MM.1S (cell line): ENCODE data around the gene ABTB2.

Experiments used
- DNase-seq: peaks from one replicate; pipeline ENCODE4 v3.0.0-alpha.2; 2015
- H2AFZ ChIP-seq: fragments of 300-600 bp; sonication (generic); 2 replicates; pipeline ENCODE4 v1.6.0; 2016; ENCODE audit warnings: antibody characterized with exemption, low read length
- H3F3A ChIP-seq: fragments of 300-600 bp; sonication (generic); 2 replicates; pipeline ENCODE4 v1.6.1; 2016; ENCODE audit warnings: mild to moderate bottlenecking, antibody characterized with exemption, low read length, moderate library complexity, mixed read lengths; ENCODE audit not compliant: insufficient read depth
- H3K27ac ChIP-seq: fragments of 300-600 bp; sonication (generic); 2 replicates; pipeline ENCODE4 v1.5.1; 2016; ENCODE audit warnings: mild to moderate bottlenecking, low read length
- H3K27me3 ChIP-seq: fragments of 300-600 bp; sonication (generic); replicated peaks from 2 replicates; pipeline ENCODE4 v1.6.0; 2016; ENCODE audit warnings: low read length; ENCODE audit not compliant: insufficient read depth
- H3K36me3 ChIP-seq: fragments of 300-600 bp; sonication (generic); replicated peaks from 2 replicates; pipeline ENCODE4 v1.6.1; 2016; ENCODE audit warnings: mild to moderate bottlenecking, low read length, mixed read lengths; ENCODE audit not compliant: insufficient read depth
- H3K4me1 ChIP-seq: fragments of 300-600 bp; sonication (generic); 2 replicates; pipeline ENCODE4 v1.6.1; 2016; ENCODE audit warnings: low read length, mixed read lengths
- H3K4me2 ChIP-seq: fragments of 300-600 bp; sonication (generic); 2 replicates; pipeline ENCODE4 v1.6.0; 2016; ENCODE audit warnings: low read depth, low read length
- H3K4me3 ChIP-seq: fragments of 300-600 bp; sonication (generic); 2 replicates; pipeline ENCODE4 v1.5.1; 2016; ENCODE audit warnings: low read length, mixed read lengths
- H3K79me2 ChIP-seq: fragments of 300-600 bp; sonication (generic); 2 replicates; pipeline ENCODE4 v1.6.1; 2016; ENCODE audit warnings: mixed run types, low read length, mixed read lengths
- H3K9ac ChIP-seq: fragments of 300-600 bp; sonication (generic); 2 replicates; pipeline ENCODE4 v1.6.1; 2016; ENCODE audit warnings: low read length, mixed read lengths
- H3K9me2 ChIP-seq: fragments of 300-600 bp; sonication (generic); replicated peaks from 2 replicates; pipeline ENCODE4 v1.6.1; 2016; ENCODE audit warnings: mild to moderate bottlenecking, low read length, mixed read lengths; ENCODE audit not compliant: insufficient read depth
- H3K9me3 ChIP-seq: fragments of 300-600 bp; sonication (generic); replicated peaks from 2 replicates; pipeline ENCODE4 v1.6.1; 2016; ENCODE audit warnings: mild to moderate bottlenecking, low read length, mixed read lengths; ENCODE audit not compliant: insufficient read depth
- H4K20me1 ChIP-seq: fragments of 300-600 bp; sonication (generic); 2 replicates; pipeline ENCODE4 v1.6.1; 2016; ENCODE audit warnings: mild to moderate bottlenecking, low read length, moderate library complexity, mixed read lengths; ENCODE audit not compliant: insufficient read depth
- EZH2 ChIP-seq: fragments of 300-600 bp; sonication (generic); optimal IDR thresholded peaks from 2 replicates; pipeline ENCODE3; 2017; ENCODE audit warnings: low read depth, mild to moderate bottlenecking, antibody characterized with exemption, low read length, mixed read lengths
- EZH2phosphoT487 ChIP-seq: fragments of 300-600 bp; sonication (generic); IDR thresholded peaks from 2 replicates; pipeline ENCODE4 v1.6.1; 2018; ENCODE audit warnings: antibody characterized with exemption, low read length
- TF ChIP-seq, protein P1 (sequence below): fragments of 300-600 bp; sonication (generic); IDR thresholded peaks from 2 replicates; pipeline ENCODE4 v1.5.1; 2016; ENCODE audit warnings: antibody characterized with exemption, low read length, mixed read lengths

The ABTB2 gene

DNA sequence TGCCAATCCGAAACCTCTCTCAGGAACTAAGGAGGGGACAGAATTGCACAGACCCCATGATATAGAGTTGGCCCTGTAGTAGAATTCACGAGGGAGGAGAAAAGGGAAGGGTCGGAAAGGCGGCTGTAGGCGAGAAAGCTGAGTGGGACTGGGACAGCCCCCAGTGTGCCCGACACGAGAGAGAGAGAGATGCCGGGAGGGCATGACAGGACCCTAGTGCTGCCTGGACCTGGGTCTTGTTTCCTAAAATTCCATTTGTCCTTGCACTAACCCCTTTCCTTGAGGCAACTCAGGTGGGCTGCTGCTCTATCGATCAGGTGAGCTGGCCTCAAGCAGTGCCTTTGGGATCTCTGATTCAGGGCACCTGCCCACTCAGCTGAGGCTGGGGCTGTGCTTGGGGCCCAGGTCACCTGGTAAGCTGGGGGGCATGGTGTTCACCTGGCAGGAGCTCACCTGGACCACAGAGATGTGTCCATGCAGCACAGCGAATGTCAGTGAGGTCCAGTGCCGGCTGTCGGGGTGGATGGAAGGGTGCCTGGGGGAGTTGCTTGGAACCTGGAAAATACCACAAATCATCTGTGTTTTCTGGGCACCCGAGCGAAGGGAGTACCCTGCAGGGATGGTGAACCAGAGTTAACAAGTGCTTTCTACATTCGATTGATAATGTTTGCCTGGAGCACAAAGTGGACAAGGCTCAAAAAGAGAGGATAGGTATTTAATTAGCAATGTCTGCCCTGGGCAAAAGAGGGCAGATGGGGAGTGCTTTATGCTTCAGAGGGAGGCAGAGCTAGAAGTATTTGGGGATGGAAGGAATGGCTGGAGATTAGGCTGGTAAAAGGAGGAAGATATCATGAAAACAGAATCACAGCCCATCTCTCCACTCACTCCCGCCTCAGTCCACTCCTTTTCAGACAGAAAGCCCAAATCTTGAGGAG lies 190.7 kb downstream of the ABTB2 start:
- H3K27me3 ChIP-seq: no peaks in the 10 kb centered on the region
- DNase-seq: no peak
- no peaks in the 10 kb centered on the region for H3K79me2 ChIP-seq
- H3K9ac ChIP-seq: no peak overlapping the region
- H3K36me3 ChIP-seq: no peaks in the 10 kb centered on the region
- H3F3A ChIP-seq: no peaks in the 10 kb centered on the region
- no peak overlapping the region for H3K27ac ChIP-seq
- no peaks in the 10 kb centered on the region for H3K4me1 ChIP-seq
- no peaks in the 10 kb centered on the region for H3K9me3 ChIP-seq
- H4K20me1 ChIP-seq: no peaks in the 10 kb centered on the region
- H3K9me2 ChIP-seq: no peaks in the 10 kb centered on the region
- no peak overlapping the region for H3K4me3 ChIP-seq
- TF ChIP-seq EZH2 (no peak), EZH2phosphoT487 (no peak)
- TF ChIP-seq, protein P1, sequence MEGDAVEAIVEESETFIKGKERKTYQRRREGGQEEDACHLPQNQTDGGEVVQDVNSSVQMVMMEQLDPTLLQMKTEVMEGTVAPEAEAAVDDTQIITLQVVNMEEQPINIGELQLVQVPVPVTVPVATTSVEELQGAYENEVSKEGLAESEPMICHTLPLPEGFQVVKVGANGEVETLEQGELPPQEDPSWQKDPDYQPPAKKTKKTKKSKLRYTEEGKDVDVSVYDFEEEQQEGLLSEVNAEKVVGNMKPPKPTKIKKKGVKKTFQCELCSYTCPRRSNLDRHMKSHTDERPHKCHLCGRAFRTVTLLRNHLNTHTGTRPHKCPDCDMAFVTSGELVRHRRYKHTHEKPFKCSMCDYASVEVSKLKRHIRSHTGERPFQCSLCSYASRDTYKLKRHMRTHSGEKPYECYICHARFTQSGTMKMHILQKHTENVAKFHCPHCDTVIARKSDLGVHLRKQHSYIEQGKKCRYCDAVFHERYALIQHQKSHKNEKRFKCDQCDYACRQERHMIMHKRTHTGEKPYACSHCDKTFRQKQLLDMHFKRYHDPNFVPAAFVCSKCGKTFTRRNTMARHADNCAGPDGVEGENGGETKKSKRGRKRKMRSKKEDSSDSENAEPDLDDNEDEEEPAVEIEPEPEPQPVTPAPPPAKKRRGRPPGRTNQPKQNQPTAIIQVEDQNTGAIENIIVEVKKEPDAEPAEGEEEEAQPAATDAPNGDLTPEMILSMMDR: no peak
- no peak overlapping the region for H2AFZ ChIP-seq
- H3K4me2 ChIP-seq: no peak overlapping the region

DNA sequence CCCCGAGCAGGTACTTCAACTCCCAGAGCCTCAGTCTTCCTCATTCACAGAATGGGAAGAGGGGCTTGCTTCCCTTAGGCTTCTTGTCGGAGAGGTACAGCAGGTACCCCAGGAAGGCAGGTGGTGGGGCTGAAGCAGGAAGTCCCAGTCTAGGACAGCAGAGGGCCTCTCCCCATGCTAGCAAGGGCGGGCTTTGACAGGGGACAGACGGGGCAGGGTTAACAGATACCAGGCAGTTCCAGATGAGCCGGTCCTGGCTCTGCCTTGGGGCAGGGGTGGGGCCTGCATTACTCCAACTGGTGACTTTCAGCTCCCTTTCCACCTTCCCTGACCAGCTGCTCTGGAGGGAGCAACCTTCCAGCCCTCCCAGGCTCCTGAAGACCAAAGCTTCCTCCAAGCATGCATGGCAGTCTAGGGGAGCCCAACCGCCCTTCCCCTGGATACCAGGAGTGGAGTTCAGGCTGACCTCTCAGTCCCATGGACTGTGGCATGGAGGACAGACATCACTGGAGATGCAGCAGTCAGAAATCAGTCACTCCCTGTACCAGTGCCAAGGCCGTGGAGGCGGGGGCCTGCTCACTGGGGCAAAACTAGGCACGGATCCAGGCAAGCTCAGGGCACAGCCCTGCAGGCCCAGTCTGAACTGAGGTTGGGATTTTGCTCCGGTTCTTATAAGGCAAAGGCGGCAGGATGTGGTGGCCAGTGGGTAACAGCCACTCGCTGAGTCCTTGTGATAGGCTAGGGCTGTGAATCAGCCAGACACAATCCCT lies 191.8 kb downstream of the ABTB2 start:
- no peaks in the 10 kb centered on the region for H3K9me3 ChIP-seq
- no peaks in the 10 kb centered on the region for H3K27me3 ChIP-seq
- no peaks in the 10 kb centered on the region for H3K9me2 ChIP-seq
- H3K4me2 ChIP-seq: no peak overlapping the region
- H3K27ac ChIP-seq: no peak overlapping the region
- no peaks in the 10 kb centered on the region for H4K20me1 ChIP-seq
- no peaks in the 10 kb centered on the region for H3K36me3 ChIP-seq
- no peaks in the 10 kb centered on the region for H3F3A ChIP-seq
- H3K9ac ChIP-seq: no peak overlapping the region
- H2AFZ ChIP-seq: no peak overlapping the region
- TF ChIP-seq EZH2phosphoT487: no peak
- TF ChIP-seq, protein P1: no peak
- no peak for TF ChIP-seq EZH2
- no peak overlapping the region for H3K4me3 ChIP-seq
- no peak for DNase-seq
- no peaks in the 10 kb centered on the region for H3K4me1 ChIP-seq
- H3K79me2 ChIP-seq: no peaks in the 10 kb centered on the region

DNA sequence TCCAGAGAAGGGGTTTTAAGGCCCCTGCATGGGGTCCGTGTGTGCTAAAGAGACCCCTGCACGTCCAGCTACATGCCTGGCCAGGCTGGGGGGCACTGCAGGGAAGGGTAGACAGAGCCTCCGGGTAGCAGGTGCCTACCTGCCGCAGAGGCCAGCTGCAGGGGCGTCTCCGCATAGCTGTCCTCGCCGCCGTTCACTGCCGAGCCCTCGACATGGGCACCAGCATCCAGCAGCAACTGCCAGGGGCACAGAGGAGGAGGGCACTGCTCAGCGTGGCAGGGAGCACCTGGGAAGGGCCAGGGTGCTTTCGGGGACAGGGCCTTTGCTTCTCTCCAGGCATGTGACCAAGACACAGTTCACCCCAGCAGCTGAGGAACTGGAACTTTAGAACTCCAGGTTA lies 192.7 kb downstream of the ABTB2 start:
- no peaks in the 10 kb centered on the region for H3K36me3 ChIP-seq
- H3K9me3 ChIP-seq: no peaks in the 10 kb centered on the region
- H3K79me2 ChIP-seq: no peaks in the 10 kb centered on the region
- H3K4me1 ChIP-seq: no peaks in the 10 kb centered on the region
- H3F3A ChIP-seq: no peaks in the 10 kb centered on the region
- no peak overlapping the region for H2AFZ ChIP-seq
- no peaks in the 10 kb centered on the region for H3K9me2 ChIP-seq
- TF ChIP-seq EZH2 (no peak), EZH2phosphoT487 (no peak)
- TF ChIP-seq, protein P1: no peak
- no peak overlapping the region for H3K4me3 ChIP-seq
- no peaks in the 10 kb centered on the region for H4K20me1 ChIP-seq
- H3K27me3 ChIP-seq: no peaks in the 10 kb centered on the region
- DNase-seq: no peak
- H3K4me2 ChIP-seq: no peak overlapping the region
- H3K27ac ChIP-seq: no peak overlapping the region
- H3K9ac ChIP-seq: no peak overlapping the region
